IMR-90 (cell line): Measurements from ENCODE around the gene CTBP2. TPM values are rescaled to one million over a fixed set of nuclear protein-coding genes. Genes with fewer than 3 reads are reported as not detected.

Experiments used
- ATAC-seq: fragments of 200-7000 bp; cut with Tn5 transposase; 2 replicates; pipeline ENCODE4 v1.9.1; 2020; ENCODE audit warnings: low read depth, mild to moderate bottlenecking, moderate library complexity
- BruUV-seq: library from RNA; stranded (reverse); fragments of 400-500 nt; replicated peaks from 2 replicates; lab custom pipeline; 2021; lab: Mats Ljungman, UMichigan
- CTCF ChIA-PET: fragments of 300-600 bp; formaldehyde crosslinking; extraction: SDS; loops from one replicate; lab custom pipeline; 2021; ENCODE audit warnings: antibody characterized with exemption; lab: Yijun Ruan, JAX
- POLR2A ChIA-PET: fragments of 300-600 bp; sonication (Branson Sonifier 250); formaldehyde crosslinking; loops from one replicate; lab custom pipeline; 2022; ENCODE audit warnings: antibody characterized with exemption; ENCODE audit not compliant: unreplicated experiment; lab: Charles Lee
- DNase-seq: peaks from one replicate; pipeline ENCODE4 v3.0.0; 2013
- H2AFZ ChIP-seq: replicated peaks from 2 replicates; pipeline ENCODE3; 2013; ENCODE audit warnings: low read length, mild to moderate bottlenecking; ENCODE audit not compliant: poor library complexity
- H2AK5ac ChIP-seq: 2 replicates; pipeline ENCODE4 v1.6.1; 2013; ENCODE audit warnings: low read depth, low read length, inconsistent platforms
- H2AK9ac ChIP-seq: replicated peaks from 2 replicates; pipeline ENCODE3; 2013; ENCODE audit warnings: mild to moderate bottlenecking, low read depth, low read length, moderate library complexity; ENCODE audit not compliant: poor library complexity
- H2BK120ac ChIP-seq: 2 replicates; pipeline ENCODE4 v1.6.1; 2013; ENCODE audit warnings: low read depth, low read length, inconsistent platforms
- H2BK15ac ChIP-seq: 3 replicates; pipeline ENCODE4 v1.6.1; 2013; ENCODE audit warnings: low read depth, low read length, inconsistent platforms
- H2BK20ac ChIP-seq: 2 replicates; pipeline ENCODE4 v1.6.1; 2013; ENCODE audit warnings: low read depth, mild to moderate bottlenecking, inconsistent platforms, low read length, moderate library complexity
- H2BK5ac ChIP-seq: 2 replicates; pipeline ENCODE4 v1.6.1; 2013; ENCODE audit warnings: mild to moderate bottlenecking, low read depth, low read length, inconsistent platforms; ENCODE audit not compliant: poor library complexity, severe bottlenecking
- H3K14ac ChIP-seq: replicated peaks from 2 replicates; pipeline ENCODE4 v1.6.1; 2013; ENCODE audit warnings: low read depth, low read length, inconsistent platforms
- H3K18ac ChIP-seq: 2 replicates; pipeline ENCODE4 v1.6.1; 2013; ENCODE audit warnings: low read depth, low read length, control low read depth
- H3K23ac ChIP-seq: 2 replicates; pipeline ENCODE4 v1.6.1; 2013; ENCODE audit warnings: low read depth, low read length, inconsistent platforms
- H3K27ac ChIP-seq: 2 replicates; pipeline ENCODE4 v1.5.1; 2013; ENCODE audit warnings: mild to moderate bottlenecking, control low read depth, low read length; ENCODE audit not compliant: insufficient read depth
- H3K27me3 ChIP-seq: 2 replicates; pipeline ENCODE4 v1.6.1; 2013; ENCODE audit warnings: low read length; ENCODE audit not compliant: control insufficient read depth, insufficient read depth
- H3K36me3 ChIP-seq: 2 replicates; pipeline ENCODE4 v1.6.1; 2013; ENCODE audit warnings: low read length, mixed read lengths; ENCODE audit not compliant: control insufficient read depth, insufficient read depth
- H3K4ac ChIP-seq: 2 replicates; pipeline ENCODE4 v1.6.1; 2013; ENCODE audit warnings: low read depth, low read length, inconsistent platforms
- H3K4me1 ChIP-seq: 2 replicates; pipeline ENCODE4 v1.6.1; 2013; ENCODE audit warnings: low read length, mixed read lengths; ENCODE audit not compliant: control insufficient read depth, insufficient read depth
- H3K4me2 ChIP-seq: 2 replicates; pipeline ENCODE4 v1.6.1; 2013; ENCODE audit warnings: low read depth, mild to moderate bottlenecking, control low read depth, low read length, moderate library complexity
- H3K4me3 ChIP-seq: 2 replicates; pipeline ENCODE4 v1.5.1; 2013; ENCODE audit warnings: low read depth, mild to moderate bottlenecking, control low read depth, low read length, moderate library complexity; ENCODE audit not compliant: insufficient read depth
- H3K56ac ChIP-seq: 2 replicates; pipeline ENCODE4 v1.6.1; 2013; ENCODE audit warnings: low read length, inconsistent platforms; ENCODE audit not compliant: insufficient read depth; ENCODE audit errors: extremely low read depth
- H3K79me1 ChIP-seq, 2 experiments: 2 replicates each; pipeline ENCODE4 v1.6.1; 2013; ENCODE audit warnings: low read length in 2 of 2, inconsistent platforms in 1 of 2, low read depth in 1 of 2
- H3K9ac ChIP-seq: 2 replicates; pipeline ENCODE4 v1.6.1; 2013; ENCODE audit warnings: low read depth, low read length, control low read depth
- H3K9me1 ChIP-seq: 2 replicates; pipeline ENCODE4 v1.6.1; 2013; ENCODE audit warnings: low read length, inconsistent platforms; ENCODE audit not compliant: insufficient read depth
- H3K9me3 ChIP-seq: 2 replicates; pipeline ENCODE4 v1.6.1; 2013; ENCODE audit warnings: low read length; ENCODE audit not compliant: control insufficient read depth, insufficient read depth
- H4K20me1 ChIP-seq: 2 replicates; pipeline ENCODE4 v1.6.1; 2013; ENCODE audit warnings: low read length, inconsistent platforms; ENCODE audit not compliant: insufficient read depth
- H4K5ac ChIP-seq: 2 replicates; pipeline ENCODE4 v1.6.1; 2013; ENCODE audit warnings: mild to moderate bottlenecking, low read depth, low read length, control low read depth
- H4K8ac ChIP-seq, 2 experiments: 2 replicates each; pipeline ENCODE4 v1.6.1; 2013; ENCODE audit warnings: low read depth in 2 of 2, low read length in 2 of 2, control low read depth in 1 of 2, inconsistent platforms in 1 of 2
- H4K91ac ChIP-seq: 2 replicates; pipeline ENCODE4 v1.6.1; 2013; ENCODE audit warnings: low read depth, low read length, inconsistent platforms; ENCODE audit not compliant: insufficient read depth
- BHLHE40 ChIP-seq: fragments of 150-350 bp; IDR thresholded peaks from 2 replicates; pipeline ENCODE4 v1.6.1; 2016; ENCODE audit warnings: mild to moderate bottlenecking, low read depth, low read length
- CTCF ChIP-seq: conservative IDR thresholded peaks from 2 replicates; pipeline ENCODE4 v1.5.1; 2012; ENCODE audit warnings: mild to moderate bottlenecking, low read depth, low read length, improper control_type of control experiment
- RAD21 ChIP-seq: IDR thresholded peaks from 2 replicates; pipeline ENCODE4 v1.6.1; 2012; ENCODE audit warnings: low read length, improper control_type of control experiment
- RCOR1 ChIP-seq: IDR thresholded peaks from 2 replicates; pipeline ENCODE4 v1.6.1; 2012; ENCODE audit warnings: mild to moderate bottlenecking, low read length, improper control_type of control experiment; ENCODE audit not compliant: insufficient replicate concordance
- RFX5 ChIP-seq: IDR thresholded peaks from 2 replicates; pipeline ENCODE4 v1.8.0; 2012; ENCODE audit warnings: low read depth, mild to moderate bottlenecking, low read length, moderate library complexity
- WGBS, 2 experiments: methylation state at CpG; one replicate each; pipeline versions ENCODE4 v1.1.5 to v1.1.7; 2013; ENCODE audit warnings: missing lambda C conversion rate in 2 of 2; ENCODE audit not compliant: insufficient read length in 1 of 2; ENCODE audit errors: extremely low coverage in 2 of 2; 5-methylcytosine and 5-hydroxymethylcytosine counted together
- dilution Hi-C: fragments of 300-500 bp; cut with HindIII; formaldehyde crosslinking; loops from one replicate; pipeline ENCODE4 v1.14.3; 2018; ENCODE audit warnings: low sequenced_read_pairs; ENCODE audit not compliant: unreplicated experiment
- in situ Hi-C: fragments of 300-500 bp; cut with MboI; formaldehyde crosslinking; loops from 3 replicates; pipeline ENCODE4 v1.14.3; 2019; ENCODE audit warnings: low sequenced_read_pairs, inconsistent platforms, mixed read lengths
- intact Hi-C: fragments of 100-400 bp; cut with micrococcal nuclease; formaldehyde crosslinking; loops from 2 replicates; pipeline ENCODE4 v1.10.0; 2022
- polyA plus RNA-seq, 3 experiments: library from polyadenylated mRNA; depleted of rRNA; stranded (reverse); fragments of >200 nt; gene quantifications; 2 replicates each; pipeline ENCODE4 v1.2.3, GENCODE V29; 2012; ENCODE audit warnings: low replicate concordance in 1 of 3
- total RNA-seq: library from RNA; depleted of rRNA; stranded (reverse); fragments of >200 nt; gene quantifications from 2 replicates; pipeline ENCODE4 v1.2.3, GENCODE V29; 2012

CTBP2 gene
- total and polyA plus RNA-seq, 2 of the 4 experiments (the other 2 are of a cell fraction), result 81.0 to 86.6 TPM

GRCh38 chr10:124990671-124991625 is 169.4 kb downstream of the CTBP2 start (continued):
- TF ChIP-seq RCOR1, result no peak
- TF ChIP-seq RAD21, result no peak

GRCh38 chr10:124989526-124989925 is 170.8 kb downstream of the CTBP2 start:
- Histone ChIP-seq H2AFZ (no peak overlapping the region), H3K79me1 (peaks cover 9 to 42% of the 10 kb centered on the region in 2 experiments), H4K20me1 (peaks cover 23% of the 10 kb centered on the region), H4K8ac (no peak overlapping the region), H3K9ac (no peak overlapping the region), H2BK5ac (no peak overlapping the region), H3K9me3 (no peaks in the 10 kb centered on the region), H3K4me2 (no peak overlapping the region), H4K91ac (no peak overlapping the region), H2AK5ac (no peak overlapping the region), H3K27ac (no peak overlapping the region), H3K56ac (no peak overlapping the region), H4K5ac (no peak overlapping the region), H2AK9ac (no peak overlapping the region), H3K9me1 (peaks cover 5% of the 10 kb centered on the region; the same call in 1 of the 2 replicates), H3K4me1 (no peaks in the 10 kb centered on the region), H3K4ac (no peak overlapping the region), H2BK120ac (no peak overlapping the region), H3K14ac (no peak overlapping the region), H3K4me3 (no peak overlapping the region), H3K27me3 (no peaks in the 10 kb centered on the region), H3K18ac (no peak overlapping the region), H3K36me3 (peaks cover 59% of the 10 kb centered on the region), H2BK20ac (no peak overlapping the region), H3K23ac (no peak overlapping the region), H2BK15ac (no peak overlapping the region)
- CTCF ChIA-PET, result no interaction called here
- ATAC-seq (no peak), DNase-seq (no peak)
- 100% methylated on average over 2 of the region's 10 CpGs; no CpG with 5 or more reads in 1 of the 2 experiments for WGBS, 2 experiments
- POLR2A ChIA-PET, result no interaction called here
- no peak for TF ChIP-seq RFX5
- TF ChIP-seq CTCF, result no peak
- TF ChIP-seq BHLHE40, result no peak
- intact Hi-C loops, result loop anchor here (10.0 kb wide), 1 partner anchor 455 kb away; no protein-coding TSS in a partner anchor
- dilution Hi-C loops, result no loop called here
- in situ Hi-C loops, result loop anchor here (25.0 kb wide), 1 partner anchor 452 kb away; no protein-coding TSS in a partner anchor
- no TSS peak for BruUV-seq
